ENCODE measurements around the gene GULP1. TPM values are rescaled to one million over a fixed set of nuclear protein-coding genes. Genes with fewer than 3 reads are reported as not detected.
"Not testable (repeated sequence)": the region's sequence is repeated elsewhere in the genome, so short reads cannot be mapped to it uniquely, and the experiment has no call there.

GULP1 gene
- total RNA-seq, 1 experiment from 2014 or later: 7.8 TPM

DNA sequence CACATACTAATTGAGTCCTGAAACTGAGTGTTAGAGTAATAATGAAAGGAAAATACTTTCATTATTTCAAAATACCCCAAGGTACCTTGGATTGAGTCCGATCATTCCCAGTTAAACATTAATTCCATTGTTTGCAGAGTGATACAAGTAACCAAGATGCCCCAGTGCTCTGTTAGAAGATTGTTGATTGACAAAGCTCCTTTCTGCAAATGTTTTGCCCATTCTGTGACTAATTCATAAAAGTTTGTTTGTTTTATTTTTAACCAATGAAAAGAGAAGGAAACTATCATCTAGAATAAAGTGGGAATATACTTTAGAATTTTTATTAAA is 124.0 kb downstream of the GULP1 start:
- DNase-seq (ENCODE audit: low spot score): no peak

DNA sequence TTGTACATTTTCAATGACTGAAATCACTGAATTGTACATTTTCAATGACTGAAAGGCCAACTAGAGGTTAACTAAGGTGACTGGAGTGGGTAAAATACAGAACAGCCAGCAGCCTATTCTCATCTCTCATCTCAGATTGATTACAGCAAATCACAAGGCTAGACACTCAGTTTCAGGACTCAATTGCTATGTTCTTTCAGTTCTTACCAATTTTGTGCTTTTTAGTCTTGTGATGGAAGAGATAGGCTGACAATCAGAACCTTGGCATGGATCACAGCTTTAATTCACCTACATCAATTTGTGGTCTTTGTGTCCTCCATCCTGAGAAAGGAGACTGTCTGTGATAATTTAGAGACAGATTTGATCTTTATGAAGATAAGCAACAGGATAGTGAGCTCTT is 124.7 kb downstream of the GULP1 start:
- DNase-seq (ENCODE audit: low spot score): no peak

DNA sequence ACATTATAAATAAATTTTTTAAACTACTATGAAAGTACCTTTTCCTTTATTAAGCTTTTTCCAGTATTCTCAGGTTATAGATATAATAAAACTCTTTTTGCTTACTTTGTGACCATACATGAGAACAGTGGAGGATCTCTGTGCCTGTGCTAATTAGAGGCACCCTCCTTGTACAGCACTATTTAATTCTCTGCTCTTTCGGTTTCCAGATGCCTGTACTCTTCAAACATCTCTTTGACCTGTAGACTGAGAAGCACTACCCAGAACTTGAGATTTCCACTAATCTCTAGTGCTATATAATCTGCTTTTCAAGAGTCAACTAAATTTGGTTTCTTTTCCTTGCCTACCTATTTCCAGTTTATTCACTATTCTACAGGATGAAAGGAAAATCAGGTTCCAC is 131.1 kb downstream of the GULP1 start:
- no peak for DNase-seq (ENCODE audit: low spot score)

DNA sequence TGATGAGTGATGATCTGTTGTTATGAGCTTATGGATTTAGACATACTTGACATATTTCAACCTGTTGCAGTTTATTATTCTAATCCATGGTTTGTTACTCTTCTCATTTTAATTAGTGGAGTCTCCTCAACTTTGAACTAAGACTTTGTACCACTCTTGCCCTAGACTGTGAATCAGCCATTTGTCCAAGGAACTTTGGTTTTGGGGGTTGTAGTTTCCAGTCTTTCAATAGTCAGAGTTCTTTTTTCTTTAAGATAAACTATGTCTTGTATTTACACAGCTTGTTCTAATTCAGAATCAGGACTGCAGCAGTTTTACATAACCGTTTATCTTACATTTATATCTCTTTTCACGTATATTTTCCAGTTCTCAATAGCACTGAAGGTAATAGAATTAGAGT is 133.6 kb downstream of the GULP1 start:
- no peak for DNase-seq (ENCODE audit: low spot score)

DNA sequence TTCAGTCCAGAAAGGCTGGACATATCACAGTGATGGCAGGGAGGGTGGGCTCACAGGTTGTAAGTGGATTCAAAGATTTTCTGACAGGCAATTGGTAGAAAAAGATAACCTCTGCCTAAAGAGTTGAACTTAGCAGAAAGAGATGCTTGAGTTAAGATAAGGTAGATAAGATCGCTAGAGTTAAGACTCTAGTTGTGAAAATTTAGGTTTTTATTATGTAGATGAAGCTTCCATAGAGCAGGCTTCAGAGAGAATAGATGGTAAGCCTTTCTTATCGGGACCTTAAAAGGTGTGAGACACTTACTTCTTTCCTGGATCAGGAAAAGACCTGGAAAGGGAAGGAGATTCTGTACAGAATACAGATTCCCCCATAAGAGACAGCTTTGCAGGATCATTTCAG is 134.4 kb downstream of the GULP1 start:
- no peak for DNase-seq (ENCODE audit: low spot score)

DNA sequence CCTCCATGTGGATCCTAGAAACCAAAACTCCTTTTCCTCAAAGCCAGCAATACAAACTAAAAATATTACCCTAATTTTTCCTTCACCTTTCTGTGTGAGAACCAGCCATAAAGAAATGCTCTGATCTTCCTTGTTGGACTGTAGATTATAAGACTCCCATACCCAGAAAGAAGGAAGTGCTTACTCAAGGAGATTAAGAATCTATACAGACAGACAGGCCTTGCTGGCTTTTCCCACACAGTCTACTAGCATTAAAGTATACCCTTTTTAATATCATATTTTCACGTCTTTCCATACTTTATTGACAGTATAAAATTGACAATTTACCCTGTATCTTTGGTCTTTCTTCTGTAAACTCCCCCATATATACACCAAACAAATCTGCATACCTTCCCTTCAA is 139.0 kb downstream of the GULP1 start:
- DNase-seq (ENCODE audit: low spot score): no peak

DNA sequence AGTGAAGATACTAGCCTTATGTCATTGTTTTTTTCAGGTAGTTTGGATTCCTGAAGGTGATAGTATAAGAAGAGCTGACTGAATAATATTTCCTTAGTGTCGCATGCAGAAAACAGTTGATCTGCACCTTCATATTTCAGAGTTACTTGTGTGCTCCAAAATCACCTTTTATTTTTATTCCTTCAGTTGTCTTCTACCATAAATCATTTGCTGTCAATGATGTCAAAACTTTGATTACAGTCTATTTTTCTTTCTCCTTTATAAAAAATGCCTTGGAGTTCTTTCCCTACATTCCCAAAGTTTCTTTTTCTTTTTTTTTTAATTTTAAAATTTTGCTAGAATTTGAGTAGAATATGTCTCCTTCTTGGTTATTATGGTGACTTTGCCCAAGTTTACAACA is 142.3 kb downstream of the GULP1 start:
- no peak for DNase-seq (ENCODE audit: low spot score)

DNA sequence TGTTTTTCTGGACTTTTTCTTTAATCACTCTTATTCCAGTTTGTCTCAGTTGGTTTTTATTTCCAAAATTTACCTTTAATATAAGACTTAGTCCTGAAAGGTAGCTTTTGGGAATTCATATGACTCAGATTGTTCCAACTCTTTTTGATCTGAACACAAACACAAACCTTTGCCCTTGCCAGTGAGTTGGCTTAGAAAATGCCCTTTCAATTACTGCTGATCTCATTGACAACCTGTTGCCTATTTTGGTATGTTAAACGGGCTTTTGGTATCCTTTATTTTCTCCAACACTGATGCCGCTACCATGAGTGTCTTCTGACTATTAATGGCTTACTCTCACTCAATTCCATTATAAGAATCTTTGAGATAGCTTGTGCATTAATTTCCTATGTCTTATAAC is 143.4 kb downstream of the GULP1 start:
- DNase-seq (ENCODE audit: low spot score): no peak

DNA sequence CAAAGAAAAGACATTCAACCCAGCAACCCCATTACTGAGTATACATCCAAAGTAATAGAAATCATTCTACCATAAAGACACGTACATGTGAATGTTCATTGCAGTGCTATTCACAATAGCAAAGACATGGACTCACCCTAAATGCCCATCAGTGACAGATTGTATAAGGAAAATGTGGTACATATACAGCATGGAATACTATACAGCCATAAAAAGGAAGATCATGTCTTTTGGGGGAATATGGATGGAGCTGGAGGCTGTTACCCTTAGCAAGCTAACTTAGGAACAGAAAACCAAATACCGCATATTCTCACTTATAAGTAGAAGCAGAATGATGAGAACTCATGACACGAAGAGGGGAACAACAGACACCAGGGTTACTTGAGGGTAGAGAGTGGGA is 145.9 kb downstream of the GULP1 start:
- no peak for DNase-seq (ENCODE audit: low spot score)

DNA sequence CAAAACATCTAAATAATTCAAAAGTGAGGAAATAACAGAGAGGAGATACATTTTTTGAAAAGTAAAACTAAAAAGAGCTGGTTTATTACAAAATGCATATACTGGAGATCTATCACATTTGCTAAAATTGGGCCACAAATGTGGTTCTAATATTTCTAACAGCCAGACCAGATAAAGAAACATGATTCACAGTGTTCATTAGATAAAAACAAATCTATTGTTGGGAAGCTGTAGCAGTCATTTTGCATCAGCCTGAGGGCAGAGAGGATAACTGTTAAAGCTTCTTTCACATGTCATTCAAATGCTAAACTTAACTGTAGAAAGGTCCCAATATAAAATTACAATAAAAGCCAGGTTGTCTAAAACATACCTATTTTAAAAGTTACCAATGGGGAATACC is 148.3 kb downstream of the GULP1 start:
- DNase-seq (ENCODE audit: low spot score): no peak

DNA sequence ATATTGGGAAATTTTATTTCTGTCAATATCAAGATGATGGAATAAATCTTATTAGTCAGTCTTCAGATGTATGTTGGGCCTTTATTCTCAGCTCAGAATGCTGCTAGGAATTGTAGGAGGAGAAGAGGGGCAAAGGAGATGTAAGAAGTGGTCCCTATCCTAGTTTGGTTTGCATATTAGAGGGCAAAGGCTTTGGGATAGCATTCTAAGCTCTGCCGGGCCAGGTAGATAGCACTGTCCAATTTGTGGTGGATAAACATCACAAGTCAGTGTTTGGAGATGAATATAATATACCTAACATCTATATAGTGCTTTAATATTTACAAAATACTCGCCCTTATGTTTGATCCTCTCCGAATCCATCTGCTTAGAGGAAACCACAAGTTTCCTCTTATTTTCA is 149.2 kb downstream of the GULP1 start:
- no peak for DNase-seq (ENCODE audit: low spot score)

DNA sequence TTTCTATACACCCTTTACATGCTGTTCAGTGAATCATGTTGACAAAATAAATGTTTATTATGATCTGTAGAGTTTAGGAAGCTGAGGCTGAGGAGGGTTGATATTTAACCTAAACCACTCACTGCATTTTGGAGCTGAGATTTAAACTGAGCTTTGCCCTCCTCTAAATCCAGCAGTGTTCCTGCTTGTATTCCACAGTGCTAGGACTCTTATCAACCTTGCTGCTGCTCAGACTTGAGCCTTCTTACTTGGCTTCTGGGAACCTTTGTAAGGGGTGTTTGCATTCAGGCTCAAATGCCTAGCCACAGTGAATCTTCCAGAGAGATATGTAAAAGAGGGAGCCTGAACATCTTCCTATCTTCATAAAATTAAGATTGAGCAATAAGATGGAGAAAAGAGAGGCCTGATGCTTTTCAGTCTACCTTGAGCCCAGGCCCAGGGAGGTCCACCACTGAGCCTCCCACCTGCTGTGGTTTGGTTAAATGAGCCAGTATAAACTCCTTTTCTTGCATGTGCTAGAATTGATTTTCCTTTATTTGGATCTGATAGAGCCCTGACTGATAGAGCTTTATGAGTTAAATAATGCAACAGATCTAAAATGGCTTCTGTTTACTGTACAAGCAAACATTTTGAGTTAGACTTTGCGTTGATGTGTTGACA is 149.7 kb downstream of the GULP1 start:
- DNase-seq (ENCODE audit: low spot score): no peak

DNA sequence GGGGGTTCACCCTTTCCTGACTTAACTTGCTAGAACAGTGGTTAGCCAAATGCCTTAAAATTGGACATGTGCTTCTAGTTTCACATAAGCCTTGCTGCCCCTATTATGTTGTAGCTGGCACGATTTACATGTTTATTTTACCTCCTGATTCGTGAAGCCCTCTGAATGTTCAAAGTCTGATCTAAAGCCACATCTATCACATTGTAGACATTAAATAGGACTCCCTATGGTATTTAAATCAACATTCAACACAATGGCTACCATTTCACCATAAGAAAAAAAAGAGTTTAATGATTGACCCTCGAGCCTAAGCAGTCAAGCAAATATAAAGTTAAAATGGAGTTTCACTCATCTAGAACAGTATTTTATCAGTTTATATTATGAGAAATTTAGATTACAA is 151.5 kb downstream of the GULP1 start:
- DNase-seq (ENCODE audit: low spot score): no peak

DNA sequence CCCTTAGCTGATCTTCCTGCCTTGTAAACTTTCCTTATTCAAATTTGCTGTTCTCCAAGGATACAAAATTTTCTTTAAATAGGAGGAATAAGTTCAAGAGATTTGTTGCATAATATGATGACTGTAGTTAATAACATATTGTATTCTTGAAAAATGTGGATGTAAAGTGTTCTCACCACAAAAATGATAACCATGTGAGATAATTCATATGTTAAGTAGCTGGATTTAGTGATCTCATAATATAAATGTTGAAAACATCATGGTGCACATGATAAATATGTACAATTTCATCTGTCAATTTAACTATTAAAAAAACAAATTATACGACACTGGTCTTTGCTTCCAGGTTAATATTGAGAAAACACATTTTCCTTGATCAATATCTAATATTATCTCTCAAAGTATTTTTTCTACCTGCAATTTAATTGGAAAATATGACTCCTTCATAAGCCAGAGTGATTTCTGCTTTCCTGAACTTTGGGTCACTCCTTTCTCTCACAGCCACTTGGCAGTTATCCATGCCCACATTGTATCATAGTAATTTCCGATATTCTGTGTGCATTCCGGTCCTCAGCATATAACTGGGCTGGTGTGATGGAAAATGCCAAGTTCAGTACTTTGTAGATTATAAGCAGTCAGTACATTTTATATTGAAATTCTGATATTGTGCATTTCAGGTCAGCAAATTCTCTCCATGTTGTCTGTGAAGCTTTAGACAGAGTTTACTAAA is 152.6 kb downstream of the GULP1 start:
- no peak for DNase-seq (ENCODE audit: low spot score)

DNA sequence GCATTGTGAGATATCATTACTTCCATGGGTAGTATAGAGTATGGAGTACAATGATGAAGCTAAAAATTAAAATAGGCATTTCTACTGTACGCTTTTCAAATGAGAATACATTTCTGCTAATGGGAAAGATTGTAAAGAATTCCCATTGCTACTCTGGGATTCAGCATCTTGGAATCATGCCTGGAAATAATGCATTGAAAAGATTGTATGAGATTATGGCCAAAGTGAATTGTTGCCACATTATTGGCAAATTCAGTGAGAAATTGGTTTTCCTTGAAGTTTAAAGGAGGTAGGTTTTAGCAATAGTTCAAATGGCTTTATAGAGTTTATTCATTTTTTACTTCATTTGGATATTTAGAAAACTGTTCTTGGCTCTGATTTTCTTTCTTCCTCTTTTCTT is 157.9 kb downstream of the GULP1 start:
- no peak for DNase-seq (ENCODE audit: low spot score)

DNA sequence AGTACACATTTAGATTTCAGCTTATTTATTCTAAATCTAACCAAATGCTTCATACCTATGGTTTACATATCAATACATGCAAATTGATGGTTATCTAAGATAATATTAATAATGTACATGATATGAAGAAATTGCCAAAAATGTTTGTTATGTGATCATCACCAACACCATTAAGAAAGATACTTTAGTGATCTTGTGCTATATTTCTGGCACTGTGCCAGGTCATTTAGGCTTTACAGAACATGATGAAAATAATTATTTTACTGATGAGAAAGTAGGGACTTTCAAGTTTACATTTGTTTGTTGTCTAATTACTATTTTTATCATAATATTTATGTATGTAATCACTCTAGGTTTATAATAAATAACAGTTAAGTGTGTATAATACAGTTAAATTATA is 158.3 kb downstream of the GULP1 start:
- peak; percentile 2 for DNase-seq (ENCODE audit: low spot score)

DNA sequence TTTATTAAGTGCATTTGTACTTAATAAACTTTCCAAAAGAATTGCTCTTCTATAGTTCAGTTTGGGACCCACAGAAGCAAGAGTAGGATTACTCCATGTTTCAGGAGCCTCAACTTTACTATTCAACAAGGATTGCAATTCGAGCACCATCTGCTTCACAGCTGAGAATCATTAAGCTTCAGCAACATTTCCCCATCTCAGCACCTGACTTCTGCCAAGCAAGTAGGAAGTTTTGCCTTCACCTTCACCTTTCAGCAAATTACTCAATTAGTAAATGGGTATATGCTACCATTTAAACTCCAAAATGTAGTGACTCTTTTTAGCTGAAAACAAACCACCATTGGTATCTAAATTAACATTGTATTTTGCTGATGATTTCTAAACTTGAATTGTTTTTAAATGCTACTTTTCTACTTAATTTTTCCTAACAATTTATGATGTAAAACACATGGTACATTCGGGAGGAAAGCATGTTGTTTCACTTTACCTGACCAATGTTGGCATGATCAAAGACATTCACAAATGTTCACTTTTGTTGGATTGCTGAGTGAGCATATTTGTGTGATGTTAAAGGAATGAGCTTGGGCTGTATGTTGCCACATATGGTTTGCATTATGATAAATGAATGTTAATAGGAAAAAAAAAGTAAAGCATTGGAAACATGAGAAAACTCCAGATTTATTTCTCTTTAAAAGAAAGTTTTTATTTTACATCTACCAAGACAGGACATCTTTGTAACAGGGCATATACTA is 159.2 kb downstream of the GULP1 start:
- DNase-seq (ENCODE audit: low spot score): no peak

DNA sequence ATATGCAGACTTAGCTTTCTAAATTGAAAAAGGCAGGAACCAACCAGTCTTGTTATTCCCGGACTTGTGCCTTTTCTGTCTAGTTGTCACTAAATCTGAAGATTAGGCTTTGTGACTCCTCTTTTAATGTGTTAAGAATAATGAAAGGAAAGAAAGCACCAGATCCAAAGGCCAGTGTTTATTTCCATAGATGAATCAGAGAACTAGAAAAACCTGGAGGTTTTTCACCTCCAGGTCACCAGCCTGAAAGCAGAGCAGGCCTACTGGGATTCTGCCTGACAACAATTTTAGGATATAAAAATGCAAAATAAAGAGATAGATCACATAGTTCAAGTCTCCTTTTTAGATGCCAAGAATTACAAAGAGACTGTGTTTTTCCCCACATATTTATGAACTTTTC is 160.4 kb downstream of the GULP1 start:
- no peak for DNase-seq (ENCODE audit: low spot score)

DNA sequence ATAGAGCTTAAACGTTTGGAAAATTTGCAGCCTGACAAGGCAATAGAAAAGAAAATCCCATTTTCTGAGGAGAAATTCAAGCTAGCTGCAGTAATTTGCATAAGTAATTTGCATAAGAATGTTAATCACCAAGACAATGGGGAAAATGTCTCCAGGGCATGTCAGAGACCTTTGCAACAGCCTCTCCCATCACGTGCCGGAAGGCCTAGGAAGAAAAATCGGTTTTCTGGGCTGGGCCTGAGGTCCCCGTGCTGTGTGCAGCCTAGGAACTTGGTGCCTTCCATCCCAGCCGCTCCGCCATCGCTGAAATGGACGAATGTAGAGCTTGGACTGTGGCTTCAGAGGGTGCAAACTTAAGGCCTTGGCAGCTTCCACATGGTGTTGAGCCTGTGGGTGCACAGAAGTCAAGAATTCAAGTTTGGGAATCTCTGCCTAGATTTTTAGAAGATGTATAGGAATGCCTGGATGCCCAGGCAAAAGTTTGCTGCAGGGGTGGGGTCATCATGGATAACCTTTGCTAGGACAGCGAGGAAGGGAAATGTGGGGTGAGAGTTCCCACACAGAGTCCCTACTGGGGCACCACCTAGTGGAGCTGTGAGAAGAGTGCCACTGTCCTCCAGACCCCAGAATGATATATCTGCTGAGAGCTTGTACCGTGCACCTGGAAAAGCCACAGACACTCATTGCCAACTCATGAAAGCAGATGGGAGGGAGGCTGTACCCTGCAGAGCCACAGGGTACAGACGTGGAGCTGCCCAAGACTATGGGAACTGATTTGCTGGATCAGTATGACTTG is 164.6 kb downstream of the GULP1 start:
- DNase-seq (ENCODE audit: low spot score): peak; percentile 6

DNA sequence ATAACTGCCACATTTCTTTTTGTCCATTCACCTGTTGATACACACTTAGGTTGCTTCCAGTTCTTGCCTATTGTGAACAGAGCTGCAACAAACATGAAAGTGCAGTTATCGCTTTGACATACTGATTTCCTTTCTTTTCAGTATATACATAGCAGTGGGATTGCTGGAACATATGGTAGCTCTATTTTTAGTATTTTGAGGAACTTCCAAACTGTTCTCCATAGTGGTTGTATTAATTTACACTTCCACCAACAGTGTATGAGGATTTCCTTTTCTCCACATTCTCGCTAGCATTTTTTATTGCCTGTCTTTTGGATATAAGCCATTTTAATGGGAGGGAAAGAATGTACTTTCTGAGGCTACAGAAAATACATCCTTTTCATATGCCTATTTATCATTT is 167.4 kb downstream of the GULP1 start:
- DNase-seq (ENCODE audit: low spot score): no peak

DNA sequence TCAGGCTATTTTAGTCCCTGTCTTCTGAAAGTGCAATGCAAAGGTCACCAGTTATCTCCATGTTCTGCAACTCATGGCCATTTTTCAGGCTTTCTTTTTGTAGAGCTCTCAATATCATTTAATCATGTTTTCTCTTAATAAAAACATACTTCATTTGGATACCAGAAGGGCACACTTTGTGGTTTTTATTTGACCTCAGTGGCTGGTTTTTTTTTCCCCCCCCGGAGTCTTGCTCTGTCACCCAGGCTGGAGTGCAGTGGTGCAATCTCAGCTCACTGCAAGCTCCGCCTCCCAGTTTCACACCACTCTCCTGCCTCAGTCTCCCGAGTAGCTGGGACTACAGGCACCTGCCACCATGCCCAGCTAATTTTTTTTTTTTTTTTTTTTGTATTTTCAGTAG is 174.4 kb downstream of the GULP1 start:
- not testable (repeated sequence) for DNase-seq (ENCODE audit: low spot score)

DNA sequence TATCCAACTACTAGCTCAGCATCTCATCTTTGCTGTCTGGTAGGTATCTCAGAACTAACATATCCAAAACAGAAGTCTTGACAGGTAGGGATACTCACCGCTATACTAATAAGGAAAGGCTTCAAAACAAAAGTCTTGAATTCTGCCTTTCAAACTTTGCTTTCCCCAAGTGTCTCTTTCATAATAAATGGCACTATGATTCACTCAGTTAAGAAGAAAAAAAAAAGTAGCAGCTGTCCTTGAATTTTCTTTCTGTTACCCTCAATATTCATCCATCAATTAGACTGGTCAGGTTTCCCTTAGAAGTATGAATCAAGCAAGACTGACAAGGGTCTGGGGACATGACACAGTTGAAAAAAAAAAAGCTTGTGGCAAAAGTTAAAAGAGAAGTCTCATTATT is 175.1 kb downstream of the GULP1 start:
- no peak for DNase-seq (ENCODE audit: low spot score)

Measured in HT-29 (cell line).